Measurements from ENCODE around the gene SH2D3C.
A peak's percentile ranks its signal among the peaks of the same experiment; 100 is the strongest.

The SH2D3C gene

GRCh38 chr9:127749090-127749787 is 29.2 kb downstream of the SH2D3C start:
- no peak for TF ChIP-seq JUND (IDR thresholded peaks at IDR 0.05; ENCODE audit: low read depth)
- no peak for DNase-seq (ENCODE audit: low read depth in 1 of 2, low spot score in 1 of 2)
- in situ Hi-C loops (cut with HindIII; ENCODE audit: low pct_unique_long_range_greater_than_20kb, low sequenced_read_pairs) = no loop called here

DNA sequence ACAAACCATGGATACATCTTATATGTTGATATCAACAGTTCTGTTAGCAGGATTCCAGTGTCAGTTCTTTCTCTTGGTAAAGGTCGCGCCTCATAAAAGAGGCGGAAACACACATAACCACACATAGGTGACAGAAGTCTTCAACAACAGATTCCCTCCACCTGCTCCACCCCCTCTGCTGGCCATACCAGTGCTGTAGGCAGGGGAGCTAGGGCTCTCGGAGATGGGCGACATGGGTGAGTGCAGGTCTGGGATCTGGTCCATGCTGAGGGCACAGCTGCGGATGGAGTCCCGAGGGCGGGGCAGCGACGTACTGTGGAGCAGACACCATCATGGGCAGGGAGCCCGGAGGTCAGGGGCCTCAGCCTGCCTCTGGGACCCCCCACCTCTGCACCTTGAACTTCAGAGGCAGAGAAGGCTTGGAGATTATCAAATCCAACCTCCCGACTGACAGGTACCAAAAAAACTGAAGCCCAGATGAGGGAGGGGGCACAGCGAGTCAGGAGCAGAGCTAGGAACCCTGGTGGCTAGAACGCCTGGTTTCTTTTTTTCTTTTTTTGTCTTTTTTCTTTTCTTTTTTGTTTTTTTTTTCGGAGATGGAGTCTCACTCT is 31.4 kb downstream of the SH2D3C start:
- no peak for TF ChIP-seq JUND (IDR thresholded peaks at IDR 0.05; ENCODE audit: low read depth)
- no peak for DNase-seq (ENCODE audit: low read depth in 1 of 2, low spot score in 1 of 2)
- in situ Hi-C loops (cut with HindIII; ENCODE audit: low pct_unique_long_range_greater_than_20kb, low sequenced_read_pairs) = no loop called here

GRCh38 chr9:127744398-127745110 is 33.9 kb downstream of the SH2D3C start:
- TF ChIP-seq JUND (IDR thresholded peaks at IDR 0.05; ENCODE audit: low read depth) = no peak
- in situ Hi-C loops (cut with HindIII; ENCODE audit: low pct_unique_long_range_greater_than_20kb, low sequenced_read_pairs) = no loop called here
- DNase-seq (ENCODE audit: low read depth in 1 of 2, low spot score in 1 of 2) = no peak

DNA sequence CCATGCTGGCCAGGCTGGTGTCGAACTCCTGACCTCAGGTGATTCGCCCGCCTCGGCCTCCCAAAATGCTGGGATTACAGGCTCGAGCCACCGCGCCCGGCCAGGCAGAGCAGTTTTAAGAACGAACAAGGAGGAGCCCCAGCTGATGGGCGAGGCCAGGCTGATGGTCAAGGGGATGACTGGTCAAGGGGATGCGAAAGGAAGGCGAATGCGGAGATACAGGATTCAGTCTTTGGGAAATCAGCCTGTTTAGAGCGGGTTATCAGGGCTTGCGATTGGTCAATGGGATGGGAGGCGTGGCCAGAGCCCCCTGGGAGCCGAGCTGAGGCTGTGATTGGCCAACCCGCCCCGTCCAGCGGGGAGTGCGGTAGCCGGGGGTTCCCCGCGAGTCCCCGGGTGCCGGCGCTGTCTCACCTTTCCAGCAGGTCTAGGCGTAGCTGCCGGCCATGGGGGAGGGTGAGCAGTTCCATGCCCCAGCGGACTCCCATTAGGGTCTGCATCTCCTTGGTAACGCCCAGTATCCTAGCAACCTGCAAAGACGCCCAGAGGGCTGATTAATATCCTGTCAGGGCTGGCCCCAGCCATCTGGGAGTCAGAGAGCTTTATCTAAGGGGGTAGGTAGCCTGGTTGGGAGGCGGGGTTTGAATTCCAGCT is 35.9 kb downstream of the SH2D3C start:
- TF ChIP-seq JUND (IDR thresholded peaks at IDR 0.05; ENCODE audit: low read depth) = no peak
- DNase-seq (ENCODE audit: low read depth in 1 of 2, low spot score in 1 of 2) = no peak
- in situ Hi-C loops (cut with HindIII; ENCODE audit: low pct_unique_long_range_greater_than_20kb, low sequenced_read_pairs) = no loop called here

- no peak for DNase-seq (ENCODE audit: low read depth in 1 of 2, low spot score in 1 of 2)
- TF ChIP-seq JUND (IDR thresholded peaks at IDR 0.05; ENCODE audit: low read depth) = no peak
- in situ Hi-C loops (cut with HindIII; ENCODE audit: low pct_unique_long_range_greater_than_20kb, low sequenced_read_pairs) = no loop called here
Observed at GRCh38 chr9:127741831-127742434, 36.5 kb downstream of the SH2D3C start.

DNA sequence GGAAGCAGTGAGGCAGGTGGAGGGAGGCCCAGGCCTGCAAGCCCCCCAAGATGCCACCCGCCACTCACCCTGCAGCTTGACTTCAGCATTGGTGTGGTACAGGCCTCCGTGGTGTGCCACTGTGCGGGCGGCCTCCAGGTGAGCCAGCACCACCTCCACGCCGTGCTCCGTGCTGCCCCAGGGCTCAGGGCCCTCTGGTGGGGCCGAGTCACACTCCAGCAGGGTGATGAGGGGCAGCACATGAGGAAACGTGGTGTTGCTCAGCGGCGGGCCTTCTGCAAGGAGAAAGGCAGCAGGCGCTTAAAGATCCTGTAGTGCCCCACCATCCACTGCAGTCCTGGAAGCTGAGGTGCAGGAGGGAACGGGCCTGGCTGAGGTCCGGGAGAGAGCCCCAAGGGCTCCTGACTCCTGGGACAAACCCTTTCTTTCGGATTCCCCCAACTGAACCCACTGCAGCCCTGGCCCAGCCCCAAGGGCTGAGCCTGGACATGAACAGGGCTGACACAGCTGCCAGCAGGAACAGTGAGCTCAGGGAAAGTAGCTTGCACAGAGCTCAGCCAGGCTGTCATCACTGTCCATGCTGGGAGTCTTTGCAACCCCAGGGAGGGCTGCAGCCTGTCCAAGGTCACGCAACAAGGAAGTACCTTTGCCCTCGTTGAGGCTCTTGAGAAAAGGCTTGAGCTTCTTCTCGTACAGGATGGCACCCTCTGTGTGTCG is 38.7 kb downstream of the SH2D3C start:
- in situ Hi-C loops (cut with HindIII; ENCODE audit: low pct_unique_long_range_greater_than_20kb, low sequenced_read_pairs) = no loop called here
- TF ChIP-seq JUND (IDR thresholded peaks at IDR 0.05; ENCODE audit: low read depth) = no peak
- DNase-seq (ENCODE audit: low read depth in 1 of 2, low spot score in 1 of 2) = no peak

DNA sequence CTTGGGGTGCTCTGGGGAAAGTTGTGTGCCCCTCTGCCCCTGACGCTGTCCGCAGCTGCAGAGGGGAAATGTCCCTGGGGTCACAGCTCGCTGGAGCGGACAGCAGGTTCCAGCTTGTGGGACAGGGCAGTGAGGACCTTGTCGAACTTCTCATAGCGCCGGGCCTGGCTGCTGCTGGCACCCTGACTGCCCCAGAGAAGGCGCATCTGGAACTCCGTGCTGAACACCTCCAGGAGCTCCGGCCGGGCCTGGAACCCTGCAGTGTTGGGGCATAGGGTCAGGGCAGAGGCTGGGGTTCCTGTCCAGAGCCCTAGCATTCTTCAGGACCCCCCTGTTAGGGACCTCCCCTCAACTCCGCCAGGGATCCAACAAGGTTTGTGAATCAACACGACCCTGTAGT is 39.8 kb downstream of the SH2D3C start:
- DNase-seq (ENCODE audit: low read depth in 1 of 2, low spot score in 1 of 2) = no peak
- in situ Hi-C loops (cut with HindIII; ENCODE audit: low pct_unique_long_range_greater_than_20kb, low sequenced_read_pairs) = no loop called here
- TF ChIP-seq JUND (IDR thresholded peaks at IDR 0.05; ENCODE audit: low read depth) = no peak

- no peak for TF ChIP-seq JUND (IDR thresholded peaks at IDR 0.05; ENCODE audit: low read depth)
- in situ Hi-C loops (cut with HindIII; ENCODE audit: low pct_unique_long_range_greater_than_20kb, low sequenced_read_pairs) = no loop called here
- no peak for DNase-seq (ENCODE audit: low read depth in 1 of 2, low spot score in 1 of 2)
Observed at GRCh38 chr9:127735530-127736185, 42.8 kb downstream of the SH2D3C start.

GRCh38 chr9:127734747-127735529 is 43.5 kb downstream of the SH2D3C start, which contains the start of gene TOR2A:
Gene TOR2A, minus strand, starts transcription at chr9:127735294. Its CDS starts 24 bp downstream, at chr9:127735270.
- in situ Hi-C loops (cut with HindIII; ENCODE audit: low pct_unique_long_range_greater_than_20kb, low sequenced_read_pairs) = no loop called here
- peak; percentile 98 for DNase-seq (ENCODE audit: low read depth in 1 of 2, low spot score in 1 of 2)
- no peak for TF ChIP-seq JUND (IDR thresholded peaks at IDR 0.05; ENCODE audit: low read depth)

DNA sequence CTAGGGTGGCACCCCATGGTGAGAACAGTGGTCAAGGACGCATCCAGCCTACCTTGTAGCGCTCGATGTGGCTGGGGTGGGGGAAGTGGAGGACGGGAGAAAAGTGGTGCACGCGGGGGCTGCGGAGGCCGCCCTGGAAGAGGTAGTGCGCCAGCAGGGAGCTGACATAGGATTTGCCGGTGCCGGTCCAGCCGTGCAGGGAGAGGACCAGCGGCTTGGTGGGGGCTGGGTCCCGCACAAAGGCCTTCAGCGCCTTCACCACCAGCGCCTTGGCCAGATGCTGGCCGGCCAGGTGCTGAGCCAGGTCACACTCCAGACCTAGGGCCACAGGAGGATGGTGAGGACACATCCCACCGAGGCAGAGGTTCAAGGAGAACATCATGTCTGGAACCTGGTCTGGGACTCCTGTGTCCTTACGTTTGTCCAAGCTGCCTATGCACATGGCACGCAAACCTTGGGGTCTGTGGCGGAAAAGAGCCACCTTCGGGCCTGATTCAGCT is 44.2 kb downstream of the SH2D3C start:
- in situ Hi-C loops (cut with HindIII; ENCODE audit: low pct_unique_long_range_greater_than_20kb, low sequenced_read_pairs) = no loop called here
- no peak for TF ChIP-seq JUND (IDR thresholded peaks at IDR 0.05; ENCODE audit: low read depth)
- no peak for DNase-seq (ENCODE audit: low read depth in 1 of 2, low spot score in 1 of 2)

GRCh38 chr9:127733614-127734013 is 44.9 kb downstream of the SH2D3C start:
- DNase-seq (ENCODE audit: low read depth in 1 of 2, low spot score in 1 of 2) = no peak
- in situ Hi-C loops (cut with HindIII; ENCODE audit: low pct_unique_long_range_greater_than_20kb, low sequenced_read_pairs) = no loop called here
- no peak for TF ChIP-seq JUND (IDR thresholded peaks at IDR 0.05; ENCODE audit: low read depth)

Measured in T47D (cell line).